ENCODE results near the gene SENP6. TPM values are rescaled to one million over a fixed set of nuclear protein-coding genes. Genes with fewer than 3 reads are reported as not detected.

Gene SENP6, protein sequence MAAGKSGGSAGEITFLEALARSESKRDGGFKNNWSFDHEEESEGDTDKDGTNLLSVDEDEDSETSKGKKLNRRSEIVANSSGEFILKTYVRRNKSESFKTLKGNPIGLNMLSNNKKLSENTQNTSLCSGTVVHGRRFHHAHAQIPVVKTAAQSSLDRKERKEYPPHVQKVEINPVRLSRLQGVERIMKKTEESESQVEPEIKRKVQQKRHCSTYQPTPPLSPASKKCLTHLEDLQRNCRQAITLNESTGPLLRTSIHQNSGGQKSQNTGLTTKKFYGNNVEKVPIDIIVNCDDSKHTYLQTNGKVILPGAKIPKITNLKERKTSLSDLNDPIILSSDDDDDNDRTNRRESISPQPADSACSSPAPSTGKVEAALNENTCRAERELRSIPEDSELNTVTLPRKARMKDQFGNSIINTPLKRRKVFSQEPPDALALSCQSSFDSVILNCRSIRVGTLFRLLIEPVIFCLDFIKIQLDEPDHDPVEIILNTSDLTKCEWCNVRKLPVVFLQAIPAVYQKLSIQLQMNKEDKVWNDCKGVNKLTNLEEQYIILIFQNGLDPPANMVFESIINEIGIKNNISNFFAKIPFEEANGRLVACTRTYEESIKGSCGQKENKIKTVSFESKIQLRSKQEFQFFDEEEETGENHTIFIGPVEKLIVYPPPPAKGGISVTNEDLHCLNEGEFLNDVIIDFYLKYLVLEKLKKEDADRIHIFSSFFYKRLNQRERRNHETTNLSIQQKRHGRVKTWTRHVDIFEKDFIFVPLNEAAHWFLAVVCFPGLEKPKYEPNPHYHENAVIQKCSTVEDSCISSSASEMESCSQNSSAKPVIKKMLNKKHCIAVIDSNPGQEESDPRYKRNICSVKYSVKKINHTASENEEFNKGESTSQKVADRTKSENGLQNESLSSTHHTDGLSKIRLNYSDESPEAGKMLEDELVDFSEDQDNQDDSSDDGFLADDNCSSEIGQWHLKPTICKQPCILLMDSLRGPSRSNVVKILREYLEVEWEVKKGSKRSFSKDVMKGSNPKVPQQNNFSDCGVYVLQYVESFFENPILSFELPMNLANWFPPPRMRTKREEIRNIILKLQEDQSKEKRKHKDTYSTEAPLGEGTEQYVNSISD
- total RNA-seq = 26.5 and 37.6 TPM in 2 replicates

DNA sequence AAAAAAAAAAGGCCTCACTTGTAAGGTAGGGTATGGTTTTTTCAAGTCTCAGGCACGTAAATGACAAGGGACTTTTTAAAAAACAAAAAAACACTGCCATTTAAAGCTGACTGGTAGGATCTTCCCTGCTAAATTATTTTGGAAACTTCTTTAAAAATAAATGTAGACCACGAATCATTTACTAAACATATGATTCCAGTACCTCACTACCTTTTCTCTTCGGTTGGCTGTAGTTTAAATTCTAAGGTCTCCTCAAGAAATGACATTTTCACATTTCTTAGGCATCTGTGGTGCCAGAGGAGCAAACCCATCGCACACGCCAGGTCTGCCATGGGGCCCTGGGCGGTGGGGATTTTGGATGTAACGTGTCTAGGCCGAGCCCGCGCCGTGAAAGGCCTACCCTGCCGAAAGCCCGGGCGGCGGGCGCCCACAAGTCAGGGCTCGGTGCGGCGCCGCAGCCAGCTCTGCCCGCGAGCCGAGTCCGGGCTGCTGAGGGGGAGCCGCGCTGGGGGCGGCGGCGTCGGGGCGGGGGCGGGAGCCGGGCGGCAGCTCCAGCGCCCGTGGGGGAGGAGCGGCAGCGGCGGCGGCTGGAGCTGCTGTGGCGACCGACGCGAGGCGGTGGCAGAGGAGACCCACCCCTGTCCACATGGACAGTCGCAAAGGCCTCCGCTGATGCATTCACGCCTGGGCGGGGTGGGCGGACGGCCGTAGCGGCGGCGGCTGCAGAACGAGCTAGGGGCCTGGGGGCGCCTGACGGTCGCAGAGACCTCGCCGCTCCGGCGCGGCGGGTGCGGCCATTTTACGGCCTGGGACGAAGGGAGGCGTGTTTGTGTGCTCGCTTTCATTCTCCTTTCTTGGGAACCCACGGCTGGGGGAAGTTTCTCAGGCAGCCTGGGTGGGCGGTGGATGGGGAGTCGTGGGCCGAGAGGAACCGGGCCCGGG, at the start of gene SENP6:
TSS of gene SENP6 (plus strand) at position 577 of the 942 bp plus-strand sequence. CDS start 645 bp downstream, outside the sequence.

DNA sequence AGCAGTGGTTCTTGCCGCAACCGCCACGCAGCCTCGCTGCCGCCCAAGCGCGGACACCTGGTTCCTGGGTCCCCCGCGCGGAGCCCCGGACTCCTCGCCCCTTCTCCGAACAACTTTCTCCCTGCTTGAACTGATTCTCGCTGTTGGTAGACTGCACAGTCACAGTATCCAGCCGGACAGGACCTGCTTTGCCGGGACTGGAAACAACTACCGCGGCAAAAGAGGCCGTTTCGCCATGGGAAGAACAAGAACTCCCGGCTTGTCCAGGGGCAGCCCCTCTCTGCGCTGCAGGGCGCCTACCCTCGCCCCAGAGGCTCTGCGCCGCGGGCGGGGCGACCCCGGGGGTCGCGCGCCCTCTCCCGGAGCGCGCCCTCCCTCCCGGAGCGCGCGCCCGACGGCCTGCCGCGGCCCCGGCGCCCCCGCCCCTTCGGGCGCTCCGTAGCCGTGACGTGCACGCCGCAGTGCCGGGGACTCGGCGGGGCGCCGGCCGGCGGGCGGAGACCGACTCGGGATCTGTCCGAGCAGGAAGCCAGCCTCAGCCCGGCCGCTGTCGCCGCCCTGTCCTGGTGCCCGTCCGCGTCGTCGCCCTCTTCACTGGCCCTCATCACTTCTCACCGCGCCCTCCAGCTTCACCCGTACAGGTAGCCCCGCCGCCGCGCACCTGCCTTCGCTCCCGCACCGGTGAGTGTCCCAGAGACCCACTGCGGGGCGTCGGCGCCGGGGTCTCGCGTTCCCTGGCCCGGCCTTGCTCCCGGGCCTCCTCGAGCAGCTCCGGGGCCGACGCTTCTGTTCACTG, 147.3 kb downstream of the SENP6 start, which contains the start of gene MYO6:
TSS of gene MYO6 (plus strand) at position 497 of the 796 bp plus-strand sequence. CDS start 68,309 bp downstream, outside the sequence.

Other genes starting within 250 kb of the SENP6 start
- 0.07 TPM in 1 of 2 replicates, not detected in the other for gene FILIP1, start 108.1 kb upstream of the SENP6 start, total RNA-seq
- gene MYO6, start 147.4 kb downstream of the SENP6 start, total RNA-seq = 15.1 and 21.9 TPM in 2 replicates

Measured in airway epithelial cell (primary cell).